ENCODE results near the gene IL2RG. TPM values are rescaled to one million over a fixed set of nuclear protein-coding genes. Genes with fewer than 3 reads are reported as not detected.

IL2RG gene
- total and polyA plus RNA-seq, 2 experiments from 2014 or later: 0.26 TPM; not detected in 1

- no peak overlapping the region for H3K4me2 ChIP-seq
- no peaks in the 10 kb centered on the region for H3K9me3 Mint-ChIP-seq
Measured at GRCh38 chrX:71107245-71107644, 4.1 kb downstream of the IL2RG start.

More at GRCh38 chrX:71107245-71107644, 4.1 kb downstream of the IL2RG start:
- H3K4me1 Mint-ChIP-seq: peaks cover 35% of the 10 kb centered on the region
- Histone ChIP-seq H2AFZ (no peak overlapping the region), H3K9me2 (ENCODE audit: insufficient read depth) (no peaks in the 10 kb centered on the region), H3F3A (replicated peaks; ENCODE audit: low read depth) (0 out of 2 replicates have a peak, but pooled peaks cover 5% of the 10 kb centered on the region), H4K20me1 (replicated peaks; ENCODE audit: insufficient read depth) (no peaks in the 10 kb centered on the region), H3K27me3 (ENCODE audit: insufficient read depth) (peaks cover 18% of the 10 kb centered on the region; the same call in 1 of the 2 replicates), H3K36me3 (ENCODE audit: insufficient read depth) (no peaks in the 10 kb centered on the region), H3K4me3 (no peak overlapping the region), H3K27ac (ENCODE audit: low read depth) (no peak overlapping the region), H3K79me2 (replicated peaks; ENCODE audit: insufficient read depth) (no peaks in the 10 kb centered on the region), H3K4me1 (ENCODE audit: insufficient read depth) (peaks cover 25% of the 10 kb centered on the region)
- DNase-seq (ENCODE audit: low spot score) (no peak), ATAC-seq (no peak)
- peaks cover 2% of the 10 kb centered on the region for H3K27me3 Mint-ChIP-seq (ENCODE audit: insufficient read depth, low read depth, poor library complexity)
- no peaks in the 10 kb centered on the region for H3K36me3 Mint-ChIP-seq (ENCODE audit: low read depth)
- H3K27ac Mint-ChIP-seq: no peak overlapping the region
- no peak overlapping the region for H3K4me3 Mint-ChIP-seq
- TF ChIP-seq ZNF331 (CRISPR knock-in tag; IDR thresholded peaks at IDR 0.05; ENCODE audit: low read depth) (no peak), CTCF (conservative IDR thresholded peaks at IDR 0.05; ENCODE audit: low read depth in 2 of 2) (no peak), NANOG (IDR thresholded peaks at IDR 0.05; ENCODE audit: borderline replicate concordance) (no peak), POLR2AphosphoS5 (IDR thresholded peaks at IDR 0.05; ENCODE audit: low read depth) (no peak), EZH2 (IDR thresholded peaks at IDR 0.05; ENCODE audit: low read depth, unreplicated experiment) (no peak), ZNF462 (CRISPR knock-in tag; IDR thresholded peaks at IDR 0.05) (no peak), ETS1 (IDR thresholded peaks at IDR 0.05) (no peak), ZNF114 (CRISPR knock-in tag; IDR thresholded peaks at IDR 0.05) (no peak), JUNB (IDR thresholded peaks at IDR 0.05; ENCODE audit: unreplicated experiment) (no peak), EZH2phosphoT487 (IDR thresholded peaks at IDR 0.05; ENCODE audit: unreplicated experiment) (no peak), CREB1 (CRISPR knock-in tag; IDR thresholded peaks at IDR 0.05; ENCODE audit: low read depth) (no peak), STAT1 (IDR thresholded peaks at IDR 0.05; ENCODE audit: unreplicated experiment) (no peak), REST (IDR thresholded peaks at IDR 0.05; ENCODE audit: unreplicated experiment) (no peak)

All from GM23338 (cell line).